ENCODE results near the gene P4HA2. TPM values are rescaled to one million over a fixed set of nuclear protein-coding genes. Genes with fewer than 3 reads are reported as not detected.

Gene P4HA2
- total and polyA plus RNA-seq, 2 donors (not counting 3 experiments of a cell fraction or from before 2014, with no cell fraction given), result 37.6 to 58.7 TPM

GRCh38 chr5:132190161-132190817 is 37.4 kb downstream of the P4HA2 start:
- no peaks in the 10 kb centered on the region for H3K4me1 ChIP-seq (ENCODE audit: control insufficient read depth, extremely low read depth, insufficient read depth, low read length)
- ChIA-PET POLR2A (no interaction called here), CTCF (interaction anchor here (0.7 to 2.3 kb wide), 20 partner anchors 10 to 188 kb away, joined by 3 to 30 read pairs (median 5); partner anchors contain the start of genes P4HA2 and SLC22A4)
- BruUV-seq (replicated peaks), result no TSS peak
- H3K9me3 ChIP-seq (replicated peaks; ENCODE audit: control insufficient read depth, insufficient read depth, low read length), result no peaks in the 10 kb centered on the region
- no peaks in the 10 kb centered on the region for H3K79me2 ChIP-seq (ENCODE audit: control insufficient read depth, insufficient read depth, low read length)
- peak; percentile 75 to 76 for TF ChIP-seq CTCF (IDR thresholded peaks at IDR 0.05; ENCODE audit: extremely low read depth in 1 of 2, insufficient read depth in 1 of 2, low read depth in 1 of 2, low read length in 2 of 2)
- no peak for TF ChIP-seq POLR2A (IDR thresholded peaks at IDR 0.05; ENCODE audit: low read depth, low read length)
- no peak for TF ChIP-seq JUN (IDR thresholded peaks at IDR 0.05; ENCODE audit: borderline replicate concordance, insufficient read depth, insufficient read length, low read depth)
- DNase-seq (ENCODE audit: low read depth, low spot score) (peak; percentile 78), FAIRE-seq (peak; percentile 89)
- H2AFZ ChIP-seq (ENCODE audit: low read depth, low read length), result no peak overlapping the region
- H3K9me1 ChIP-seq (replicated peaks; ENCODE audit: control insufficient read depth, extremely low read depth, insufficient read depth, low read length), result no peaks in the 10 kb centered on the region
- no peaks in the 10 kb centered on the region for H4K20me1 ChIP-seq (replicated peaks; ENCODE audit: control insufficient read depth, extremely low read depth, insufficient read depth, low read length)
- dilution Hi-C loops (cut with MboI; ENCODE audit: extremely low pct_ligation_motif_present, low sequenced_read_pairs), result no loop called here
- H3K27ac ChIP-seq (ENCODE audit: insufficient read depth, low read depth, low read length), result no peak overlapping the region
- no peaks in the 10 kb centered on the region for H3K36me3 ChIP-seq (ENCODE audit: control insufficient read depth in 2 of 2, extremely low read depth in 1 of 2, insufficient read depth in 2 of 2, low read length in 2 of 2)
- intact Hi-C loops (cut with micrococcal nuclease), result loop anchor here (1.0 to 2.0 kb wide), 3 partner anchors 37 to 125 kb away; partner anchors contain the start of gene P4HA2
- H3K4me2 ChIP-seq (ENCODE audit: insufficient read depth, low read length), result no peak overlapping the region
- no peaks in the 10 kb centered on the region for H3K27me3 ChIP-seq (ENCODE audit: control insufficient read depth in 2 of 2, insufficient read depth in 2 of 2, low read length in 2 of 2)
- no peak overlapping the region for H3K4me3 ChIP-seq (replicated peaks in 1 of 3; ENCODE audit: insufficient read depth in 1 of 3, low read depth in 1 of 3, low read length in 3 of 3)
- H3K9ac ChIP-seq (replicated peaks; ENCODE audit: extremely low read depth, insufficient read depth, low read length), result no peak overlapping the region

- intact Hi-C loops (cut with micrococcal nuclease) (loop anchor here (5.0 kb wide), 2 partner anchors 97 to 313 kb away; no protein-coding TSS in a partner anchor), dilution Hi-C loops (cut with MboI; ENCODE audit: extremely low pct_ligation_motif_present, low sequenced_read_pairs) (no loop called here)
- Histone ChIP-seq H3K27ac (ENCODE audit: insufficient read depth, low read depth, low read length) (no peak overlapping the region), H3K4me1 (ENCODE audit: control insufficient read depth, extremely low read depth, insufficient read depth, low read length) (peaks cover 9% of the 10 kb centered on the region), H3K36me3 (ENCODE audit: control insufficient read depth in 2 of 2, extremely low read depth in 1 of 2, insufficient read depth in 2 of 2, low read length in 2 of 2) (no peaks in the 10 kb centered on the region), H3K79me2 (ENCODE audit: control insufficient read depth, insufficient read depth, low read length) (no peaks in the 10 kb centered on the region), H4K20me1 (replicated peaks; ENCODE audit: control insufficient read depth, extremely low read depth, insufficient read depth, low read length) (no peaks in the 10 kb centered on the region), H3K27me3 (ENCODE audit: control insufficient read depth in 2 of 2, insufficient read depth in 2 of 2, low read length in 2 of 2) (no peaks in the 10 kb centered on the region), H3K4me3 (replicated peaks in 1 of 3; ENCODE audit: insufficient read depth in 1 of 3, low read depth in 1 of 3, low read length in 3 of 3) (no peak overlapping the region), H3K9me1 (replicated peaks; ENCODE audit: control insufficient read depth, extremely low read depth, insufficient read depth, low read length) (no peaks in the 10 kb centered on the region), H2AFZ (ENCODE audit: low read depth, low read length) (no peak overlapping the region), H3K9me3 (replicated peaks; ENCODE audit: control insufficient read depth, insufficient read depth, low read length) (no peaks in the 10 kb centered on the region), H3K4me2 (ENCODE audit: insufficient read depth, low read length) (no peak overlapping the region), H3K9ac (replicated peaks; ENCODE audit: extremely low read depth, insufficient read depth, low read length) (no peak overlapping the region)
- POLR2A ChIA-PET, result no interaction called here
- DNase-seq (ENCODE audit: low read depth, low spot score) (no peak), FAIRE-seq (no peak)
- no TSS peak for BruUV-seq (replicated peaks)
- TF ChIP-seq CTCF (IDR thresholded peaks at IDR 0.05; ENCODE audit: extremely low read depth in 1 of 2, insufficient read depth in 1 of 2, low read depth in 1 of 2, low read length in 2 of 2), result no peak
- no peak for TF ChIP-seq MYC (IDR thresholded peaks at IDR 0.05; ENCODE audit: low read depth, low read length)
- TF ChIP-seq JUN (IDR thresholded peaks at IDR 0.05; ENCODE audit: borderline replicate concordance, insufficient read depth, insufficient read length, low read depth), result no peak
- TF ChIP-seq EZH2 (IDR thresholded peaks at IDR 0.05; ENCODE audit: borderline replicate concordance, low read depth, low read length, severe bottlenecking), result no peak
- no peak for TF ChIP-seq MAX (IDR thresholded peaks at IDR 0.05; ENCODE audit: insufficient read depth, insufficient read length)
- no peak for TF ChIP-seq POLR2AphosphoS5 (IDR thresholded peaks at IDR 0.05; ENCODE audit: insufficient read depth, low read depth, low read length)
- TF ChIP-seq FOS (IDR thresholded peaks at IDR 0.05; ENCODE audit: borderline replicate concordance, insufficient read depth, low read length), result no peak
- no peak for TF ChIP-seq POLR2A (IDR thresholded peaks at IDR 0.05; ENCODE audit: low read depth, low read length)
- TF ChIP-seq GATA2 (IDR thresholded peaks at IDR 0.05; ENCODE audit: insufficient read depth, insufficient read length, low read depth, low read length), result no peak
- CTCF ChIA-PET, result no interaction called here
These were observed 43.1 kb downstream of the P4HA2 start for GRCh38 chr5:132184588-132184987.

Measured in endothelial cell of umbilical vein (primary cell).